ENCODE results near the gene GORASP2. TPM values are rescaled to one million over a fixed set of nuclear protein-coding genes. Genes with fewer than 3 reads are reported as not detected.
"Not testable (repeated sequence)": the region's sequence is repeated elsewhere in the genome, so short reads cannot be mapped to it uniquely, and the experiment has no call there.

GORASP2 gene
- polyA plus RNA-seq, 5 donors, result 73.3 to 84.3 (median 81.6) TPM

GRCh38 chr2:170917957-170918356 is 11.1 kb upstream of the GORASP2 start:
- no peak for DNase-seq

GRCh38 chr2:170921873-170922272 is 7.2 kb upstream of the GORASP2 start:
- DNase-seq, result not testable (repeated sequence)

- DNase-seq, result no peak
Observed at GRCh38 chr2:170922634-170923494, 6.2 kb upstream of the GORASP2 start.

- DNase-seq, result no peak
Observed at GRCh38 chr2:170923799-170924198, 5.3 kb upstream of the GORASP2 start.

GRCh38 chr2:170924969-170925368 is 4.1 kb upstream of the GORASP2 start:
- no peak for DNase-seq

GRCh38 chr2:170925923-170926322 is 3.1 kb upstream of the GORASP2 start:
- no peak for DNase-seq

GRCh38 chr2:170926743-170927297 is 2.2 kb upstream of the GORASP2 start:
- no peak for DNase-seq

GRCh38 chr2:170928036-170928823 is 823 bp upstream of the GORASP2 start:
- no peak for DNase-seq

- DNase-seq, result peak; percentile 42 to 47
Observed at GRCh38 chr2:170929686-170930050, 615 bp downstream of the GORASP2 start.

GRCh38 chr2:170930131-170930990 is 1.3 kb downstream of the GORASP2 start:
- peak in 1 of 2 donors; percentile 18 for DNase-seq

GRCh38 chr2:170930991-170931266 is 1.9 kb downstream of the GORASP2 start:
- DNase-seq, result no peak

GRCh38 chr2:170932166-170932565 is 3.1 kb downstream of the GORASP2 start:
- no peak for DNase-seq

GRCh38 chr2:170932948-170933347 is 3.9 kb downstream of the GORASP2 start:
- no peak for DNase-seq

GRCh38 chr2:170937709-170938379 is 8.8 kb downstream of the GORASP2 start:
- no peak for DNase-seq

GRCh38 chr2:170940066-170940465 is 11.0 kb downstream of the GORASP2 start:
- no peak for DNase-seq

GRCh38 chr2:170942615-170943014 is 13.6 kb downstream of the GORASP2 start:
- no peak for DNase-seq

GRCh38 chr2:170943041-170943440 is 14.0 kb downstream of the GORASP2 start:
- DNase-seq, result no peak

GRCh38 chr2:170943596-170943995 is 14.5 kb downstream of the GORASP2 start:
- DNase-seq, result no peak

- DNase-seq, result no peak
Observed at GRCh38 chr2:170944545-170944944, 15.5 kb downstream of the GORASP2 start.

GRCh38 chr2:170949415-170949814 is 20.4 kb downstream of the GORASP2 start:
- DNase-seq, result no peak

GRCh38 chr2:170950221-170950761 is 21.2 kb downstream of the GORASP2 start:
- no peak for DNase-seq
